ENCODE data around the gene FANCD2OS.
"Not testable (repeated sequence)": the region's sequence is repeated elsewhere in the genome, so short reads cannot be mapped to it uniquely, and the experiment has no call there.

FANCD2OS gene

GRCh38 chr3:10108091-10108490 is at the start of gene FANCD2OS:
Gene FANCD2OS (minus strand): TSS chr3:10108255. CDS start chr3:10104774, 3,481 bp downstream.
- Histone ChIP-seq H3K36me3 (ENCODE audit: insufficient read depth, low read length) (no peaks in the 10 kb centered on the region), H3K9ac (ENCODE audit: low read depth, low read length) (no peak within 1 kb of the TSS), H3K4me1 (ENCODE audit: insufficient read depth, low read length) (no peaks in the 10 kb centered on the region), H3K9me3 (ENCODE audit: control insufficient read depth, insufficient read depth, low read length) (no peaks in the 10 kb centered on the region)

GRCh38 chr3:10157031-10157430 is 49.0 kb upstream of the FANCD2OS start:
- no peaks in the 10 kb centered on the region for H3K9me3 ChIP-seq (ENCODE audit: control insufficient read depth, insufficient read depth, low read length)
- H3K9ac ChIP-seq (ENCODE audit: low read depth, low read length), result no peak overlapping the region
- H3K36me3 ChIP-seq (ENCODE audit: insufficient read depth, low read length), result no peaks in the 10 kb centered on the region
- H3K4me1 ChIP-seq (ENCODE audit: insufficient read depth, low read length), result peaks cover 4% of the 10 kb centered on the region; the same call in 1 of the 2 replicates

GRCh38 chr3:10155658-10156057 is 47.6 kb upstream of the FANCD2OS start:
- H3K9ac ChIP-seq (ENCODE audit: low read depth, low read length), result no peak overlapping the region
- H3K9me3 ChIP-seq (ENCODE audit: control insufficient read depth, insufficient read depth, low read length), result no peaks in the 10 kb centered on the region
- H3K4me1 ChIP-seq (ENCODE audit: insufficient read depth, low read length), result peaks cover 3% of the 10 kb centered on the region; the same call in 1 of the 2 replicates
- H3K36me3 ChIP-seq (ENCODE audit: insufficient read depth, low read length), result 0 out of 2 replicates have a peak, but pooled peaks cover 3% of the 10 kb centered on the region

GRCh38 chr3:10155123-10155472 is 47.0 kb upstream of the FANCD2OS start:
- no peak overlapping the region for H3K9ac ChIP-seq (ENCODE audit: low read depth, low read length)
- peaks cover 7% of the 10 kb centered on the region; the same call in 1 of the 2 replicates for H3K36me3 ChIP-seq (ENCODE audit: insufficient read depth, low read length)
- H3K4me1 ChIP-seq (ENCODE audit: insufficient read depth, low read length), result no peaks in the 10 kb centered on the region
- no peaks in the 10 kb centered on the region for H3K9me3 ChIP-seq (ENCODE audit: control insufficient read depth, insufficient read depth, low read length)

GRCh38 chr3:10154335-10155122 is 46.5 kb upstream of the FANCD2OS start:
- H3K9me3 ChIP-seq (ENCODE audit: control insufficient read depth, insufficient read depth, low read length), result no peaks in the 10 kb centered on the region
- H3K9ac ChIP-seq (ENCODE audit: low read depth, low read length), result no peak overlapping the region
- H3K4me1 ChIP-seq (ENCODE audit: insufficient read depth, low read length), result no peaks in the 10 kb centered on the region
- H3K36me3 ChIP-seq (ENCODE audit: insufficient read depth, low read length), result peaks cover 9% of the 10 kb centered on the region; the same call in 1 of the 2 replicates

GRCh38 chr3:10150987-10151386 is 42.9 kb upstream of the FANCD2OS start:
- H3K9ac ChIP-seq (ENCODE audit: low read depth, low read length), result no peak overlapping the region
- no peaks in the 10 kb centered on the region for H3K4me1 ChIP-seq (ENCODE audit: insufficient read depth, low read length)
- no peaks in the 10 kb centered on the region for H3K9me3 ChIP-seq (ENCODE audit: control insufficient read depth, insufficient read depth, low read length)
- H3K36me3 ChIP-seq (ENCODE audit: insufficient read depth, low read length), result peaks cover 19% of the 10 kb centered on the region

- no peaks in the 10 kb centered on the region for H3K4me1 ChIP-seq (ENCODE audit: insufficient read depth, low read length)
- H3K36me3 ChIP-seq (ENCODE audit: insufficient read depth, low read length), result peaks cover 19% of the 10 kb centered on the region
- no peak overlapping the region for H3K9ac ChIP-seq (ENCODE audit: low read depth, low read length)
- no peaks in the 10 kb centered on the region for H3K9me3 ChIP-seq (ENCODE audit: control insufficient read depth, insufficient read depth, low read length)
These were observed 41.2 kb upstream of the FANCD2OS start for GRCh38 chr3:10149226-10149625.

- no peaks in the 10 kb centered on the region for H3K9me3 ChIP-seq (ENCODE audit: control insufficient read depth, insufficient read depth, low read length)
- no peak overlapping the region for H3K9ac ChIP-seq (ENCODE audit: low read depth, low read length)
- peaks cover 15% of the 10 kb centered on the region for H3K36me3 ChIP-seq (ENCODE audit: insufficient read depth, low read length)
- H3K4me1 ChIP-seq (ENCODE audit: insufficient read depth, low read length), result no peaks in the 10 kb centered on the region
These were observed 37.6 kb upstream of the FANCD2OS start for GRCh38 chr3:10145685-10146084.

GRCh38 chr3:10142707-10143560 is 34.9 kb upstream of the FANCD2OS start:
- Histone ChIP-seq H3K4me1 (ENCODE audit: insufficient read depth, low read length) (no peaks in the 10 kb centered on the region), H3K9me3 (ENCODE audit: control insufficient read depth, insufficient read depth, low read length) (no peaks in the 10 kb centered on the region), H3K36me3 (ENCODE audit: insufficient read depth, low read length) (peaks cover 6% of the 10 kb centered on the region; the same call in 1 of the 2 replicates), H3K9ac (ENCODE audit: low read depth, low read length) (peak overlapping the region; percentile 96; the same call in 1 of the 2 replicates)

GRCh38 chr3:10140996-10141546 is 33.0 kb upstream of the FANCD2OS start:
- H3K4me1 ChIP-seq (ENCODE audit: insufficient read depth, low read length), result no peaks in the 10 kb centered on the region
- H3K9ac ChIP-seq (ENCODE audit: low read depth, low read length), result peak overlapping the region; percentile 96
- no peaks in the 10 kb centered on the region for H3K36me3 ChIP-seq (ENCODE audit: insufficient read depth, low read length)
- no peaks in the 10 kb centered on the region for H3K9me3 ChIP-seq (ENCODE audit: control insufficient read depth, insufficient read depth, low read length)

GRCh38 chr3:10137178-10137577 is 29.1 kb upstream of the FANCD2OS start:
- H3K36me3 ChIP-seq (ENCODE audit: insufficient read depth, low read length), result no peaks in the 10 kb centered on the region
- H3K9me3 ChIP-seq (ENCODE audit: control insufficient read depth, insufficient read depth, low read length), result no peaks in the 10 kb centered on the region
- H3K4me1 ChIP-seq (ENCODE audit: insufficient read depth, low read length), result no peaks in the 10 kb centered on the region
- no peak overlapping the region for H3K9ac ChIP-seq (ENCODE audit: low read depth, low read length)

GRCh38 chr3:10136426-10137005 is 28.5 kb upstream of the FANCD2OS start:
- H3K36me3 ChIP-seq (ENCODE audit: insufficient read depth, low read length), result no peaks in the 10 kb centered on the region
- H3K9me3 ChIP-seq (ENCODE audit: control insufficient read depth, insufficient read depth, low read length), result no peaks in the 10 kb centered on the region
- H3K4me1 ChIP-seq (ENCODE audit: insufficient read depth, low read length), result no peaks in the 10 kb centered on the region
- H3K9ac ChIP-seq (ENCODE audit: low read depth, low read length), result no peak overlapping the region

GRCh38 chr3:10135872-10136271 is 27.8 kb upstream of the FANCD2OS start:
- not testable (repeated sequence) for H3K36me3 ChIP-seq (ENCODE audit: insufficient read depth, low read length); H3K4me1 ChIP-seq (ENCODE audit: insufficient read depth, low read length); H3K9me3 ChIP-seq (ENCODE audit: control insufficient read depth, insufficient read depth, low read length); H3K9ac ChIP-seq (ENCODE audit: low read depth, low read length)

- H3K9ac ChIP-seq (ENCODE audit: low read depth, low read length), result no peak overlapping the region
- H3K9me3 ChIP-seq (ENCODE audit: control insufficient read depth, insufficient read depth, low read length), result no peaks in the 10 kb centered on the region
- H3K36me3 ChIP-seq (ENCODE audit: insufficient read depth, low read length), result peaks cover 5% of the 10 kb centered on the region
- no peaks in the 10 kb centered on the region for H3K4me1 ChIP-seq (ENCODE audit: insufficient read depth, low read length)
These were observed 14.7 kb upstream of the FANCD2OS start for GRCh38 chr3:10122724-10123123.

Data from ES-I3 (cell line).